Right lobe of liver (tissue), 6 donors: ENCODE measurements around the gene IGF2BP2. TPM values are rescaled to one million over a fixed set of nuclear protein-coding genes. Genes with fewer than 3 reads are reported as not detected.
"Not testable (repeated sequence)": the region's sequence is repeated elsewhere in the genome, so short reads cannot be mapped to it uniquely, and the experiment has no call there.

ENCODE experiments used
- ATAC-seq, 4 donors: fragments of 200-7000 bp; cut with Tn5 transposase; one replicate each; pipeline ENCODE4 v1.9.1; 2020; ENCODE audit warnings: mild to moderate bottlenecking in 4 of 4, moderate library complexity in 4 of 4
- DNase-seq, 3 donors: peaks; one replicate each; pipeline ENCODE4 v3.0.0-alpha.2; 2020
- H3K27ac ChIP-seq, 3 donors: fragments of 200-600 bp; one replicate each; pipeline ENCODE4 v1.8.0; 2022
- H3K27me3 ChIP-seq, 2 donors: fragments of 200-600 bp; one replicate each; pipeline ENCODE4 v1.8.0; 2022
- H3K36me3 ChIP-seq, 4 donors: fragments of 200-600 bp; sonication (generic) in 1 of 4; one replicate each; pipeline versions ENCODE4 v1.5.1 to v1.8.0; 2017 to 2022; ENCODE audit warnings: control low read depth in 1 of 4
- H3K4me1 ChIP-seq, 4 donors: fragments of 200-600 bp; sonication (generic) in 1 of 4; one replicate each; pipeline versions ENCODE4 v1.5.1 to v1.8.0; 2017 to 2022; ENCODE audit warnings: control low read depth in 1 of 4
- H3K4me3 ChIP-seq, 3 donors: fragments of 200-600 bp; one replicate each; pipeline ENCODE4 v1.8.0; 2022
- H3K9me3 ChIP-seq, 4 donors: fragments of 200-600 bp; sonication (generic) in 1 of 4; one replicate each; pipeline versions ENCODE4 v1.5.1 to v1.8.0; 2017 to 2022; ENCODE audit warnings: control low read depth in 1 of 4
- CTCF ChIP-seq, 4 donors: fragments of 200-600 bp in 3 of 4; fragments of 450-650 bp in 1 of 4; IDR thresholded peaks; one replicate each; pipeline versions ENCODE4 v1.5.1 to v1.8.0; 2016 to 2022; ENCODE audit warnings: antibody characterized with exemption in 4 of 4, mild to moderate bottlenecking in 2 of 4
- POLR2A ChIP-seq: fragments of 450-650 bp; IDR thresholded peaks from one replicate; pipeline ENCODE4 v1.6.1; 2017; ENCODE audit warnings: antibody characterized with exemption, mild to moderate bottlenecking
- WGBS: methylation state at CpG from one replicate; pipeline ENCODE4 v1.1.6; 2018; ENCODE audit warnings: low coverage, low lambda C conversion rate; ENCODE audit not compliant: insufficient coverage; ENCODE audit errors: missing lambda C conversion rate; 5-methylcytosine and 5-hydroxymethylcytosine counted together
- intact Hi-C, 2 donors: fragments of 100-400 bp; cut with DNase I; formaldehyde crosslinking; loops; one replicate each; pipeline versions ENCODE4 v1.11.2 to v1.14.1; 2022
- total RNA-seq, 6 experiments: library from RNA; depleted of rRNA in 2 of 6; stranded (reverse); fragments of >200 nt in 2 of 6; fragmentation: NEBNext Ultra II Directional in 3 of 6; extraction: Animal tissue kit (Norgen Biotek cat#: 25700) in 3 of 6; gene quantifications; one replicate each; pipeline versions ENCODE4 v1.1.0 to v1.2.4, GENCODE V29; 2016 to 2023
- donor health status: DM: no; HTN: yes; CAD: no.
- donor health status: DM: no; HTN: no; CAD: no.
- donor health status: DM: no; HTN: no; CAD: no.
- donor health status: DM: no; HTN: yes; CAD: no.
- donor health status: DM: no; HTN: yes; CAD: no.

IGF2BP2 gene
- total RNA-seq, 6 experiments from 2014 or later: 0.99 to 3.0 (median 1.8) TPM

GRCh38 chr3:185701611-185702261, 123.1 kb downstream of the IGF2BP2 start:
- Histone ChIP-seq H3K36me3 (no peaks in the 10 kb centered on the region), H3K4me3 (peak overlapping the region in 2 of 3 donors; percentile 27 to 28), H3K27me3 (no peaks in the 10 kb centered on the region), H3K9me3 (no peaks in the 10 kb centered on the region), H3K4me1 (peaks cover 0 to 7% (median 0%) of the 10 kb centered on the region in 4 donors), H3K27ac (peak overlapping the region; percentile 23 to 63 (median 27))
- TF ChIP-seq POLR2A (no peak), CTCF (IDR thresholded peaks at IDR 0.05) (no peak)
- WGBS: 13% methylated on average over 9 of the region's 10 CpGs
- peak; percentile 54 to 78 (median 66) for ATAC-seq
- DNase-seq: no peak
- intact Hi-C loops: no loop called here

- Histone ChIP-seq H3K36me3 (no peaks in the 10 kb centered on the region), H3K9me3 (no peaks in the 10 kb centered on the region), H3K27me3 (no peaks in the 10 kb centered on the region), H3K4me3 (no peak overlapping the region), H3K27ac (no peak overlapping the region), H3K4me1 (peaks cover 0 to 7% (median 0%) of the 10 kb centered on the region in 4 donors)
- intact Hi-C loops: no loop called here
- ATAC-seq (no peak), DNase-seq (no peak)
- WGBS: 42% methylated on average over 2 of the region's 2 CpGs
- TF ChIP-seq CTCF (IDR thresholded peaks at IDR 0.05) (no peak), POLR2A (no peak)
These were observed 124.9 kb downstream of the IGF2BP2 start for GRCh38 chr3:185699927-185700326.

GRCh38 chr3:185697228-185697627, 127.6 kb downstream of the IGF2BP2 start:
- H3K4me1 ChIP-seq, H3K27me3 ChIP-seq, ATAC-seq, H3K36me3 ChIP-seq, intact Hi-C loops, DNase-seq, H3K4me3 ChIP-seq, H3K9me3 ChIP-seq, H3K27ac ChIP-seq: not testable (repeated sequence)
- WGBS: 92% methylated on average over 7 of the region's 7 CpGs

GRCh38 chr3:185696039-185696438, 128.8 kb downstream of the IGF2BP2 start:
- H3K9me3 ChIP-seq: no peaks in the 10 kb centered on the region
- DNase-seq (no peak), ATAC-seq (no peak)
- intact Hi-C loops: no loop called here
- no peaks in the 10 kb centered on the region for H3K27me3 ChIP-seq
- H3K36me3 ChIP-seq: no peaks in the 10 kb centered on the region
- H3K27ac ChIP-seq: no peak overlapping the region
- H3K4me3 ChIP-seq: no peak overlapping the region
- TF ChIP-seq CTCF (IDR thresholded peaks at IDR 0.05) (no peak), POLR2A (no peak)
- H3K4me1 ChIP-seq: no peaks in the 10 kb centered on the region
- WGBS: 60% methylated on average over 3 of the region's 6 CpGs

- intact Hi-C loops: no loop called here
- Histone ChIP-seq H3K9me3 (no peaks in the 10 kb centered on the region), H3K36me3 (no peaks in the 10 kb centered on the region), H3K4me3 (no peak overlapping the region), H3K4me1 (no peaks in the 10 kb centered on the region), H3K27me3 (no peaks in the 10 kb centered on the region), H3K27ac (no peak overlapping the region)
- no peak for TF ChIP-seq POLR2A
- DNase-seq: no peak
- ATAC-seq: no peak
- WGBS: 78% methylated on average over 3 of the region's 4 CpGs
These were observed 130.7 kb downstream of the IGF2BP2 start for GRCh38 chr3:185693985-185694653.
